Endodermal cell (in vitro differentiated cells): ENCODE results near the gene CLDN9. TPM values are rescaled to one million over a fixed set of nuclear protein-coding genes. Genes with fewer than 3 reads are reported as not detected.
"Not testable (repeated sequence)": the region's sequence is repeated elsewhere in the genome, so short reads cannot be mapped to it uniquely, and the experiment has no call there.

Source experiments
- DNase-seq: peaks from one replicate; pipeline ENCODE4 v3.0.0-alpha.2; 2017
- H3K27ac ChIP-seq: 2 replicates; pipeline ENCODE4 v1.5.1; 2013; ENCODE audit warnings: mild to moderate bottlenecking, low read depth, low read length, moderate library complexity
- H3K27me3 ChIP-seq: 2 replicates; pipeline ENCODE4 v1.6.1; 2013; ENCODE audit warnings: mild to moderate bottlenecking, low read length, moderate library complexity; ENCODE audit not compliant: insufficient read depth, control insufficient read depth, poor library complexity, severe bottlenecking
- H3K36me3 ChIP-seq: 2 replicates; pipeline ENCODE4 v1.7.0; 2013; ENCODE audit warnings: mild to moderate bottlenecking, low read length, moderate library complexity; ENCODE audit not compliant: control insufficient read depth, insufficient read depth
- H3K4me1 ChIP-seq: one replicate; pipeline ENCODE4 v1.7.0; 2013; ENCODE audit warnings: low read length; ENCODE audit not compliant: control insufficient read depth, insufficient read depth
- H3K4me3 ChIP-seq: 2 replicates; pipeline ENCODE4 v1.5.1; 2013; ENCODE audit warnings: mild to moderate bottlenecking, low read length, moderate library complexity
- H3K9ac ChIP-seq: 2 replicates; pipeline ENCODE4 v1.6.1; 2013; ENCODE audit warnings: mild to moderate bottlenecking, low read length, moderate library complexity; ENCODE audit not compliant: poor library complexity, severe bottlenecking; ENCODE audit errors: extremely low read depth
- H3K9me3 ChIP-seq: 2 replicates; pipeline ENCODE4 v1.6.1; 2013; ENCODE audit warnings: mild to moderate bottlenecking, low read length, moderate library complexity; ENCODE audit not compliant: control insufficient read depth
- H3K27ac Mint-ChIP-seq: 2 replicates; pipeline ENCODE4 v1.8.0; 2020; ENCODE audit warnings: mixed read lengths
- H3K27me3 Mint-ChIP-seq: 2 replicates; pipeline ENCODE4 v1.8.0; 2021; ENCODE audit warnings: mild to moderate bottlenecking, mixed read lengths; ENCODE audit not compliant: insufficient read depth
- H3K36me3 Mint-ChIP-seq: 2 replicates; pipeline ENCODE4 v1.8.0; 2020; ENCODE audit warnings: low read depth, mixed read lengths
- H3K4me1 Mint-ChIP-seq: 2 replicates; pipeline ENCODE4 v1.8.0; 2020; ENCODE audit warnings: mixed read lengths
- H3K4me3 Mint-ChIP-seq: 2 replicates; pipeline ENCODE4 v1.8.0; 2020; ENCODE audit warnings: mild to moderate bottlenecking, moderate library complexity, mixed read lengths
- H3K9me3 Mint-ChIP-seq: 2 replicates; pipeline ENCODE4 v1.8.0; 2020; ENCODE audit warnings: mild to moderate bottlenecking, mixed read lengths
- CTCF ChIP-seq: fragments of 200-600 bp; sonication (generic); conservative IDR thresholded peaks from 2 replicates; pipeline ENCODE4 v1.5.0; 2021; ENCODE audit warnings: antibody characterized with exemption, mild to moderate bottlenecking
- WGBS, 2 experiments: methylation state at CpG; one replicate each; pipeline versions ENCODE4 v1.1.5 to v1.1.7; 2013; ENCODE audit warnings: missing lambda C conversion rate in 2 of 2, mixed read lengths in 1 of 2; ENCODE audit not compliant: insufficient coverage in 1 of 2, insufficient read length in 1 of 2; 5-methylcytosine and 5-hydroxymethylcytosine counted together
- total RNA-seq, 2 donors: library from RNA; stranded (reverse); fragmentation: NEBNext Ultra II Directional in 1 of 2; extraction: Animal tissue kit (Norgen Biotek cat#: 25700) in 1 of 2; gene quantifications; 2 replicates in 1 of 2; 3 replicates in 1 of 2; pipeline ENCODE4 v1.2.1, GENCODE V29; 2021

Gene CLDN9
- total RNA-seq, 2 donors from 2014 or later: 0.18 TPM; not detected in 1

- WGBS, 2 experiments: 96% methylated on average over 5 of the region's 5 CpGs
- Mint-ChIP-seq H3K4me1 (peaks cover 2% of the 10 kb centered on the region), H3K27ac (no peak overlapping the region), H3K4me3 (no peak overlapping the region), H3K27me3 (peaks cover 58% of the 10 kb centered on the region), H3K36me3 (peaks cover 16% of the 10 kb centered on the region), H3K9me3 (no peaks in the 10 kb centered on the region)
- no peak for TF ChIP-seq CTCF
- Histone ChIP-seq H3K4me1 (no peaks in the 10 kb centered on the region), H3K36me3 (no peaks in the 10 kb centered on the region), H3K4me3 (no peak overlapping the region), H3K9ac (no peak overlapping the region), H3K27ac (no peak overlapping the region), H3K9me3 (no peaks in the 10 kb centered on the region), H3K27me3 (peaks cover 30% of the 10 kb centered on the region)
- no peak for DNase-seq
Observed at GRCh38 chr16:3050487-3050886, 37.8 kb downstream of the CLDN9 start.

GRCh38 chr16:3051009-3051408 is 38.3 kb downstream of the CLDN9 start:
- Histone ChIP-seq H3K36me3 (no peaks in the 10 kb centered on the region), H3K9me3 (no peaks in the 10 kb centered on the region), H3K4me1 (no peaks in the 10 kb centered on the region), H3K9ac (no peak overlapping the region), H3K27me3 (peaks cover 26% of the 10 kb centered on the region), H3K27ac (no peak overlapping the region), H3K4me3 (no peak overlapping the region)
- no peaks in the 10 kb centered on the region for H3K9me3 Mint-ChIP-seq
- no peak for TF ChIP-seq CTCF
- peaks cover 2% of the 10 kb centered on the region for H3K4me1 Mint-ChIP-seq
- no peak for DNase-seq
- H3K4me3 Mint-ChIP-seq: no peak overlapping the region
- WGBS, 2 experiments: 88 to 91% methylated on average over 3 to 4 of the region's 4 CpGs
- peaks cover 60% of the 10 kb centered on the region for H3K27me3 Mint-ChIP-seq
- peaks cover 16% of the 10 kb centered on the region for H3K36me3 Mint-ChIP-seq
- no peak overlapping the region for H3K27ac Mint-ChIP-seq

- peaks cover 2% of the 10 kb centered on the region for H3K4me1 Mint-ChIP-seq
- Histone ChIP-seq H3K4me3 (no peak overlapping the region), H3K4me1 (no peaks in the 10 kb centered on the region), H3K27ac (no peak overlapping the region), H3K9me3 (no peaks in the 10 kb centered on the region), H3K36me3 (no peaks in the 10 kb centered on the region), H3K27me3 (peaks cover 21% of the 10 kb centered on the region), H3K9ac (no peak overlapping the region)
- H3K27me3 Mint-ChIP-seq: peaks cover 60% of the 10 kb centered on the region
- no peak overlapping the region for H3K4me3 Mint-ChIP-seq
- H3K36me3 Mint-ChIP-seq: peaks cover 16% of the 10 kb centered on the region
- WGBS, 2 experiments: 84% methylated on average over 8 to 9 of the region's 9 CpGs
- no peak for DNase-seq
- no peaks in the 10 kb centered on the region for H3K9me3 Mint-ChIP-seq
- no peak overlapping the region for H3K27ac Mint-ChIP-seq
- TF ChIP-seq CTCF: no peak
Observed at GRCh38 chr16:3051494-3051893, 38.8 kb downstream of the CLDN9 start.

- H3K4me1 Mint-ChIP-seq, H3K27ac Mint-ChIP-seq, H3K36me3 ChIP-seq, H3K27ac ChIP-seq, H3K27me3 ChIP-seq, H3K4me3 Mint-ChIP-seq, DNase-seq, H3K9me3 Mint-ChIP-seq, H3K9ac ChIP-seq, H3K9me3 ChIP-seq, H3K4me1 ChIP-seq, H3K4me3 ChIP-seq: not testable (repeated sequence)
- peaks cover 18% of the 10 kb centered on the region for H3K36me3 Mint-ChIP-seq
- H3K27me3 Mint-ChIP-seq: peaks cover 57% of the 10 kb centered on the region
- 92 to 100% methylated on average over 1 to 10 of the region's 12 CpGs for WGBS, 2 experiments
Observed at GRCh38 chr16:3052571-3053329, 40.0 kb downstream of the CLDN9 start.
